ENCODE measurements around the gene GULP1. TPM values are rescaled to one million over a fixed set of nuclear protein-coding genes. Genes with fewer than 3 reads are reported as not detected.

GULP1 gene
- total RNA-seq, 2 donors from 2014 or later = 7.5 to 10.5 TPM

- no peaks in the 10 kb centered on the region for H3K36me3 ChIP-seq
- TF ChIP-seq CTCF (IDR thresholded peaks at IDR 0.05) = no peak
- no peaks in the 10 kb centered on the region for H3K27me3 ChIP-seq
- H3K4me3 ChIP-seq = no peak overlapping the region
- DNase-seq (ENCODE audit: low spot score) = no peak
- no peak overlapping the region for H3K27ac ChIP-seq
- no peaks in the 10 kb centered on the region for H3K4me1 ChIP-seq
- H3K9me3 ChIP-seq = peaks cover 0 to 8% of the 10 kb centered on the region in 2 donors
Measured at GRCh38 chr2:188412190-188412589, 120.5 kb downstream of the GULP1 start.

- Histone ChIP-seq H3K27ac (no peak overlapping the region), H3K9me3 (no peaks in the 10 kb centered on the region), H3K4me1 (no peaks in the 10 kb centered on the region), H3K27me3 (no peaks in the 10 kb centered on the region), H3K4me3 (no peak overlapping the region), H3K36me3 (no peaks in the 10 kb centered on the region)
- no peak for DNase-seq (ENCODE audit: low spot score)
- TF ChIP-seq CTCF (IDR thresholded peaks at IDR 0.05) = no peak
Measured at GRCh38 chr2:188414411-188414810, 122.7 kb downstream of the GULP1 start.

GRCh38 chr2:188414869-188415753 is 123.4 kb downstream of the GULP1 start:
- TF ChIP-seq CTCF (IDR thresholded peaks at IDR 0.05) = no peak
- no peaks in the 10 kb centered on the region for H3K4me1 ChIP-seq
- H3K9me3 ChIP-seq = no peaks in the 10 kb centered on the region
- H3K27ac ChIP-seq = no peak overlapping the region
- H3K27me3 ChIP-seq = no peaks in the 10 kb centered on the region
- DNase-seq (ENCODE audit: low spot score) = no peak
- no peak overlapping the region for H3K4me3 ChIP-seq
- H3K36me3 ChIP-seq = no peaks in the 10 kb centered on the region

- H3K4me3 ChIP-seq = no peak overlapping the region
- no peaks in the 10 kb centered on the region for H3K27me3 ChIP-seq
- DNase-seq (ENCODE audit: low spot score) = no peak
- H3K9me3 ChIP-seq = peaks cover 0 to 5% of the 10 kb centered on the region in 2 donors
- no peaks in the 10 kb centered on the region for H3K36me3 ChIP-seq
- no peak overlapping the region for H3K27ac ChIP-seq
- H3K4me1 ChIP-seq = no peaks in the 10 kb centered on the region
- TF ChIP-seq CTCF (IDR thresholded peaks at IDR 0.05) = no peak
Measured at GRCh38 chr2:188415754-188416083, 124.0 kb downstream of the GULP1 start.

- H3K27me3 ChIP-seq = no peaks in the 10 kb centered on the region
- H3K4me3 ChIP-seq = no peak overlapping the region
- H3K27ac ChIP-seq = no peak overlapping the region
- no peak for DNase-seq (ENCODE audit: low spot score)
- no peaks in the 10 kb centered on the region for H3K4me1 ChIP-seq
- H3K36me3 ChIP-seq = no peaks in the 10 kb centered on the region
- no peak for TF ChIP-seq CTCF (IDR thresholded peaks at IDR 0.05)
- peaks cover 0 to 10% of the 10 kb centered on the region in 2 donors for H3K9me3 ChIP-seq
Measured at GRCh38 chr2:188416367-188416766, 124.7 kb downstream of the GULP1 start.

- Histone ChIP-seq H3K27me3 (no peaks in the 10 kb centered on the region), H3K36me3 (no peaks in the 10 kb centered on the region), H3K27ac (no peak overlapping the region), H3K4me3 (no peak overlapping the region), H3K4me1 (no peaks in the 10 kb centered on the region), H3K9me3 (peaks cover 0 to 10% of the 10 kb centered on the region in 2 donors)
- no peak for TF ChIP-seq CTCF (IDR thresholded peaks at IDR 0.05)
- no peak for DNase-seq (ENCODE audit: low spot score)
Measured at GRCh38 chr2:188422726-188423125, 131.1 kb downstream of the GULP1 start.
